ENCODE results near the gene KCNK16.

- TF ChIP-seq CTCF (IDR thresholded peaks at IDR 0.05): no peak
- no peak for TF ChIP-seq POLR2A (IDR thresholded peaks at IDR 0.05)
These were observed 44.6 kb upstream of the KCNK16 start for GRCh38 chr6:39366931-39367618.

Data from testis (tissue), 2 donors.